Hepatocyte (in vitro differentiated cells): ENCODE results near the gene DPEP1. TPM values are rescaled to one million over a fixed set of nuclear protein-coding genes. Genes with fewer than 3 reads are reported as not detected.

ENCODE experiments used
- DNase-seq: peaks from one replicate; pipeline ENCODE4 v3.0.0-alpha.2; 2016; ENCODE audit warnings: low spot score
- H2AFZ ChIP-seq: fragments of 200-600 bp; sonication (generic); 2 replicates; pipeline ENCODE4 v1.6.0; 2016; ENCODE audit warnings: antibody characterized with exemption, mild to moderate bottlenecking
- H3K27ac ChIP-seq: fragments of 200-600 bp; sonication (generic); 2 replicates; pipeline ENCODE4 v1.5.1; 2016; ENCODE audit warnings: mild to moderate bottlenecking
- H3K27me3 ChIP-seq: fragments of 200-600 bp; sonication (generic); 2 replicates; pipeline ENCODE4 v1.6.1; 2016
- H3K36me3 ChIP-seq: fragments of 200-600 bp; sonication (generic); replicated peaks from 2 replicates; pipeline ENCODE4 v1.5.1; 2016; ENCODE audit warnings: low read depth; ENCODE audit not compliant: insufficient read depth
- H3K4me1 ChIP-seq: fragments of 200-600 bp; sonication (generic); 2 replicates; pipeline ENCODE4 v1.5.1; 2016; ENCODE audit warnings: mild to moderate bottlenecking, moderate library complexity; ENCODE audit not compliant: insufficient read depth
- H3K4me2 ChIP-seq: fragments of 200-600 bp; sonication (generic); 2 replicates; pipeline ENCODE4 v1.6.0; 2016
- H3K4me3 ChIP-seq: fragments of 200-600 bp; sonication (generic); 2 replicates; pipeline ENCODE4 v1.5.1; 2016; ENCODE audit warnings: mild to moderate bottlenecking
- H3K79me2 ChIP-seq: fragments of 200-600 bp; sonication (generic); 2 replicates; pipeline ENCODE4 v1.6.0; 2017; ENCODE audit warnings: mild to moderate bottlenecking
- H3K9me2 ChIP-seq: fragments of 200-600 bp; sonication (generic); replicated peaks from 2 replicates; pipeline ENCODE4 v1.6.0; 2017; ENCODE audit warnings: mild to moderate bottlenecking; ENCODE audit not compliant: insufficient read depth
- H3K9me3 ChIP-seq: fragments of 200-600 bp; sonication (generic); 2 replicates; pipeline ENCODE4 v1.5.1; 2016; ENCODE audit warnings: low read depth, mild to moderate bottlenecking
- H4K20me1 ChIP-seq: fragments of 200-600 bp; sonication (generic); 2 replicates; pipeline ENCODE4 v1.6.0; 2016; ENCODE audit warnings: mild to moderate bottlenecking; ENCODE audit not compliant: insufficient read depth, poor library complexity, severe bottlenecking
- CTCF ChIP-seq: fragments of 200-600 bp; sonication (generic); IDR thresholded peaks from 2 replicates; pipeline ENCODE4 v1.5.1; 2016; ENCODE audit warnings: antibody characterized with exemption, mild to moderate bottlenecking; ENCODE audit not compliant: poor library complexity
- EZH2 ChIP-seq: fragments of 200-600 bp; sonication (generic); IDR thresholded peaks from 2 replicates; pipeline ENCODE4 v1.6.1; 2016; ENCODE audit warnings: antibody characterized with exemption, mild to moderate bottlenecking, borderline replicate concordance
- EZH2phosphoT487 ChIP-seq: fragments of 200-600 bp; sonication (generic); IDR thresholded peaks from one replicate; pipeline ENCODE4 v1.6.1; 2018; ENCODE audit warnings: antibody characterized with exemption, mild to moderate bottlenecking, low read depth, moderate library complexity; ENCODE audit not compliant: unreplicated experiment, severe bottlenecking
- WGBS: methylation state at CpG from one replicate; pipeline ENCODE4 v1.1.6; 2016; ENCODE audit warnings: low lambda C conversion rate; ENCODE audit errors: missing lambda C conversion rate; 5-methylcytosine and 5-hydroxymethylcytosine counted together
- polyA plus RNA-seq: library from polyadenylated mRNA; unstranded; fragments of >200 nt; fragmentation: Nextera tagmentation; extraction: Ambion mirVana; gene quantifications from 2 replicates; pipeline ENCODE4 v1.2.1, GENCODE V29; 2016
- total RNA-seq: library from RNA; depleted of rRNA; stranded (reverse); fragments of >200 nt; gene quantifications from 2 replicates; pipeline ENCODE4 v1.2.3, GENCODE V29; 2014

The DPEP1 gene
- total and polyA plus RNA-seq, 2 experiments from 2014 or later: 48.3 to 106 TPM

DNA sequence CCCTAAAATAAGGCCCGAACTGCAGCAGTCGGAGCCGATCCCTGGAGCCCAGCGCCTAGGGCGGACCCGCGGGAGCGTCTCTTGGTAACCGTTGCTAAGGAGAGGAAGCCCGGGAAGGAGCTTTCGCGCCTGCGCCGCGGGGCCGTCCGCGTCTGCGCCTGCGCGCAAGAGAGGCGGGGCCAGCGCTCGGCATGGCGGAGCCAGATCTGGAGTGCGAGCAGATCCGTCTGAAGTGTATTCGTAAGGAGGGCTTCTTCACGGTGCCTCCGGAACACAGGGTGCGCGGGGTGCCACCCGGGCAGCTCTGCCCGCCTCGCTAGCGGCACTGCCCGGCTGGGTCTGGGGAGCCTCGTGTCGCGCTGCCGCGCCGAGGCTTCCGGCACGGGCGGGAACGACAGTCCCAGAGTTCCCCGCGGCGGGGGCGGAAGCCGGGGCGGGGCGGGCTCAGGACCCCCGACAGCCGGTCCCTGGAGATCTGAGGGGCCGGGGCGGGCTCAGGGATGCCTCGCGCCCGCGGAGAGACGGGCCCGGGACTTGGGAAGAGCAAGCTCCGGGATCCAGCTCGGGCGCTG lies 73.2 kb downstream of the DPEP1 start, which contains the start of gene CDK10:
TSS of gene CDK10 (plus strand) at position 170 of the 572 bp plus-strand sequence. CDS start at position 192, 22 bp downstream.
- Histone ChIP-seq H3K4me3 (peak within 1 kb of the TSS; percentile 68), H3K4me2 (peak within 1 kb of the TSS; percentile 81), H3K27ac (peak within 1 kb of the TSS; percentile 93), H3K36me3 (no peaks in the 10 kb centered on the region), H2AFZ (peak within 1 kb of the TSS; percentile 91), H3K9me2 (no peaks in the 10 kb centered on the region), H3K4me1 (peaks cover 11% of the 10 kb centered on the region), H3K9me3 (no peaks in the 10 kb centered on the region), H3K27me3 (no peaks in the 10 kb centered on the region), H4K20me1 (peaks cover 4% of the 10 kb centered on the region), H3K79me2 (peaks cover 28% of the 10 kb centered on the region)
- peak; percentile 94 for DNase-seq
- TF ChIP-seq EZH2phosphoT487 (no peak), CTCF (no peak), EZH2 (no peak)
- WGBS: 3% methylated on average over 48 of the region's 67 CpGs

DNA sequence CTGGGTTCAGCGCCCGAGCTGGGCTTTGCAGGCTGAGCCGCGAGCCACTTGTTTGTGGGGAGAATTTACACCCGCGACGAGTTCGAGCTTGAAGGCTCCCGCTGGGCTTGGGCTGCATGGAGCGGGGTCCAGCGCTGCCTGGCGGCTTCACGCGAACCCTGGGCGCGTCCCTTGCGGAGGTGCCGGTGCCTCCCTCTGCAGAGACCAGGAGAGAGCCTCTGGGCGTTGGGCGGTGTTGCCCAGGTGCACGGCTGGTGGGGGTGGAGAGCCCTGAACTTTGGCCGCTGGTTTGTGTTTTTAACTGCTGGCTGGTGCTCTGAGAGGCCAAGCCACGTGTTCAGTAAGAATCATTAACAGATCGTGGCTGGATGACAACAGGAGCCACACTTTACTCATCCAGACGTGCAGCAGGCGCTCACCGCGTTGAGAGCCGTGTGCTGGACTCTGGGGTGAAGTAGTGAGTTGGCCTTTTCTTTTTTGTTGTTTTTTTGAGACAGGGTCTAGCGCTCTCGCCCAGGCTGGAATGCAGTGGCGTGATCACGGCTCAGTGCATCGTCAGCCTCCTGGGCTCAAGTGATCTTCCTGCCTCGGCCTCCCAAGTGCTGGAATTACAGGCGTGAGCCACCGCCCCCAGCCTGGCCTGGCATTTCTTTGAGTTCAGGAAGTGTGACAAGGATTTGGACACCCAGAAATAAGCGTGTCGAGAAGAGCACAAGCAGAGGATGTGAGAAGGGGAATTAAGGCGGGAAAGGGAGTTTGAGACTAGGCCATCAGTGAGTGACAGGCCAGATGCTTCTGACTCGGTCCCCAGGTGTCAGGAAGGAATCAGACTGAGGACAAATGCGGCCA lies 73.9 kb downstream of the DPEP1 start:
- DNase-seq: peak; percentile 91
- peaks cover 28% of the 10 kb centered on the region for H3K79me2 ChIP-seq
- H3K9me2 ChIP-seq: no peaks in the 10 kb centered on the region
- H2AFZ ChIP-seq: peak overlapping the region; percentile 91
- TF ChIP-seq CTCF: peak; percentile 13
- no peak for TF ChIP-seq EZH2phosphoT487
- no peak for TF ChIP-seq EZH2
- peak overlapping the region; percentile 81 for H3K4me2 ChIP-seq
- no peaks in the 10 kb centered on the region for H3K9me3 ChIP-seq
- H3K27ac ChIP-seq: peak overlapping the region; percentile 93
- no peaks in the 10 kb centered on the region for H3K27me3 ChIP-seq
- peaks cover 11% of the 10 kb centered on the region for H3K4me1 ChIP-seq
- 19% methylated on average over 38 of the region's 42 CpGs for WGBS
- peak overlapping the region; percentile 68 for H3K4me3 ChIP-seq
- peaks cover 4% of the 10 kb centered on the region for H4K20me1 ChIP-seq
- no peaks in the 10 kb centered on the region for H3K36me3 ChIP-seq

Other genes with a start within 250 kb of the DPEP1 start
- 48.7 and 50.6 TPM in 2 replicates for gene ANKRD11, start 123.1 kb upstream of the DPEP1 start, total RNA-seq
- gene ANKRD11, start 123.1 kb upstream of the DPEP1 start, polyA plus RNA-seq: 130 and 135 TPM in 2 replicates
- gene SPG7, start 105.2 kb upstream of the DPEP1 start, total RNA-seq: 149 and 222 TPM in 2 replicates
- 108 and 130 TPM in 2 replicates for gene SPG7, start 105.2 kb upstream of the DPEP1 start, polyA plus RNA-seq
- gene RPL13, start 53.0 kb upstream of the DPEP1 start, total RNA-seq: 4,787 and 7,288 TPM in 2 replicates
- gene RPL13, start 53.0 kb upstream of the DPEP1 start, polyA plus RNA-seq: 1,312 and 1,458 TPM in 2 replicates
- 6.6 and 8.7 TPM in 2 replicates for gene CPNE7, start 37.9 kb upstream of the DPEP1 start, total RNA-seq
- gene CPNE7, start 37.9 kb upstream of the DPEP1 start, polyA plus RNA-seq: 24.8 and 32.2 TPM in 2 replicates
- 73.2 and 78.7 TPM in 2 replicates for gene CHMP1A, start 44.1 kb downstream of the DPEP1 start, total RNA-seq
- 101 and 104 TPM in 2 replicates for gene CHMP1A, start 44.1 kb downstream of the DPEP1 start, polyA plus RNA-seq
- gene SPATA33, start 44.2 kb downstream of the DPEP1 start, total RNA-seq: 3.6 and 4.4 TPM in 2 replicates
- 16.8 and 17.9 TPM in 2 replicates for gene SPATA33, start 44.2 kb downstream of the DPEP1 start, polyA plus RNA-seq
- 60.1 and 70.4 TPM in 2 replicates for gene CDK10, start 73.0 kb downstream of the DPEP1 start, total RNA-seq
- 155 and 187 TPM in 2 replicates for gene CDK10, start 73.0 kb downstream of the DPEP1 start, polyA plus RNA-seq
- 20.2 and 32.9 TPM in 2 replicates for gene SPATA2L, start 88.1 kb downstream of the DPEP1 start, total RNA-seq
- 23.6 and 25.0 TPM in 2 replicates for gene SPATA2L, start 88.1 kb downstream of the DPEP1 start, polyA plus RNA-seq
- 8.0 and 13.8 TPM in 2 replicates for gene VPS9D1, start 107.3 kb downstream of the DPEP1 start, total RNA-seq
- gene VPS9D1, start 107.3 kb downstream of the DPEP1 start, polyA plus RNA-seq: 25.5 and 30.2 TPM in 2 replicates
- gene ZNF276, start 107.9 kb downstream of the DPEP1 start, total RNA-seq: 8.4 and 23.2 TPM in 2 replicates
- gene ZNF276, start 107.9 kb downstream of the DPEP1 start, polyA plus RNA-seq: 15.0 and 18.3 TPM in 2 replicates
- gene FANCA, start 203.0 kb downstream of the DPEP1 start, total RNA-seq: 6.1 and 9.5 TPM in 2 replicates
- gene FANCA, start 203.0 kb downstream of the DPEP1 start, polyA plus RNA-seq: 9.6 and 11.4 TPM in 2 replicates
- gene SPIRE2, start 214.8 kb downstream of the DPEP1 start, total RNA-seq: 16.9 and 21.7 TPM in 2 replicates
- 13.4 and 18.4 TPM in 2 replicates for gene SPIRE2, start 214.8 kb downstream of the DPEP1 start, polyA plus RNA-seq